ENCODE measurements around the gene ARL15. TPM values are rescaled to one million over a fixed set of nuclear protein-coding genes. Genes with fewer than 3 reads are reported as not detected.

The ARL15 gene
- total RNA-seq, 1 donor from 2014 or later = 52.6 TPM

DNA sequence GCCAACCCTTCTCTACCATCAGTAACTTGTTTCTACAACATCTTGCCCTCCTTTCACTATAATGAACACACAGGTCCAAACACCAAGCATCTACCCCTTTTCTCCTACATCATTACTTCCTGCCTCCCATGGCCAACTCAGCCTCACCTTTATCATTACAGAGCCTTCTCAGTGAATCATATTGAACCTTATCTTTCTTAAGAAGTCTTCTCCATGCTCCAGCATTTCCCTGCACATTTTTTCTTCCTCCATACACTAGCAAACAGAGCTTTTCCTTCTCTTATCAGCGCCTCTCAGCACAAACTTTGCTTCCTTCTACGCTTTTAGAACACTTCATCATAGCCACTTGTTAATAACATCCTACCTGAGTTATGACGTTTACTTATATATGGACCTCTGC is 148.2 kb downstream of the ARL15 start:
- no peak for DNase-seq (ENCODE audit: low read depth, low spot score)

DNA sequence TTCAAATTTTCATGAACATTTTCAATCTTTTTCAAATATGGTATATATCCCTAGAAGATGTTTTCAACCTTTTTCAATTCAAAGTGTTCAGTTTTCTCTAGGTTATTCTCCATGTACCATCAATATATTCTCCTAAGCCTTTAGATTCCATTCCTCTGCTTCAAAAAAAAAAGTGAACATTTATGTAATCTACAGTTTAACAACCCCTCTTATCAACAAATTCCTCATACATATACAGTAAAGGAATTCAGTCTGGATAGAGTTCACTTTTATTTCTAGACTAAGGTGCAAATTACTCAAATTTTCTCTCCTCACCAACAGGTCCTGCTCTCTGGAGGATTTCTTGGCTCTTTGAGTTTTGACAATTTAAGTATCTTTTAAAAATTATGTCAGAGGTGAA is 150.0 kb downstream of the ARL15 start:
- DNase-seq (ENCODE audit: low read depth, low spot score) = no peak

DNA sequence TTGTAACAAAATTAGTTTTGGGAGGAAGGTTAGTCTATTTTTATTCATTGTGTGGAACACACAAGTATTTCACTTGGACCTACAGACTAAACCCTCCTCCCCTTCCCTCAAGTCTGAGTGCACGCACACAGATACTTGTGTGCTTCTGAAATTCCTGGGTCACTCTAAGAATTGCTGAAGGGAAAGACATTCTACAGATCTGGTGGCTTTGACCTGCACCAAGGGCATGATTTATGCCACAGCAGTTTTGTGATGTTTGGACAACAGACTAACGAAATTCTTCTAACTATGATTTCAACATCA is 150.5 kb downstream of the ARL15 start:
- no peak for DNase-seq (ENCODE audit: low read depth, low spot score)

DNA sequence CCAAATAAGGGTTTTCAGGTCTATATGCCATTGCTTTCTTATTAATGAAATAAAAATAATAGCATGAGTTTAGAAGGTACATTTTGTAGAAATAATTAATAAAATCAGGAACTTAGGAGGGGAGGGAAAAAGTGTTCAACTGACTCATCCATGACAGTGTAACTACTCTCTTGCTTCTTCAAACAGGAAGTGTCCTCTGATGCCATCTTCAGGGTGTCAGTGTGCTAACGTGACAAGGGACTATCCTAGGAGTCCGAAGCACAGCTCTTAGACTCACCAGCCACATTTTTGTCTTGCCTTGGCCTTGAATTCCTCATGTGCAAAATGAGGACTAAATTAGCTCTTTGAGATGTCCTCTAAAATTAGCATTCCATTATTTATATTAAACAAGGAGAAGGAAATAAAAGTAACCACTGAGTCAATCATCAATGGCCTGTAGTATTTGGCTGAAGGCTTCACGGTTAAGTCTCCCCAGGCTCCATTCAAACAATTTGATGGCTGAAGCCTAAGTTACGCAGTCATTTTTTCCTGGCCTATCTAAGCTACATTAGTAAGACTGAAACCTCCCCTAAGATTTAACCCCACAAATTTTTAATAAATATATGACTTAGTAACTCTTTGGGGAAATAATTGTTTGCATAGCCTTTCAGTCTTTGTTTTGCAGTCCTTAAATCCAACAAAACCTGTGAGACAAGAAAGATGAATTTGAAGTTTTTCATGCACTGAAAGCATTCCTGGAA is 151.1 kb downstream of the ARL15 start:
- DNase-seq (ENCODE audit: low read depth, low spot score) = no peak

- DNase-seq (ENCODE audit: low read depth, low spot score) = no peak
These were observed 153.8 kb downstream of the ARL15 start for GRCh38 chr5:54156577-54156976.

- no peak for DNase-seq (ENCODE audit: low read depth, low spot score)
These were observed 159.5 kb downstream of the ARL15 start for GRCh38 chr5:54150841-54151240.

GRCh38 chr5:54148858-54149257 is 161.5 kb downstream of the ARL15 start:
- no peak for DNase-seq (ENCODE audit: low read depth, low spot score)

- DNase-seq (ENCODE audit: low read depth, low spot score) = no peak
These were observed 162.1 kb downstream of the ARL15 start for GRCh38 chr5:54148067-54148845.

DNA sequence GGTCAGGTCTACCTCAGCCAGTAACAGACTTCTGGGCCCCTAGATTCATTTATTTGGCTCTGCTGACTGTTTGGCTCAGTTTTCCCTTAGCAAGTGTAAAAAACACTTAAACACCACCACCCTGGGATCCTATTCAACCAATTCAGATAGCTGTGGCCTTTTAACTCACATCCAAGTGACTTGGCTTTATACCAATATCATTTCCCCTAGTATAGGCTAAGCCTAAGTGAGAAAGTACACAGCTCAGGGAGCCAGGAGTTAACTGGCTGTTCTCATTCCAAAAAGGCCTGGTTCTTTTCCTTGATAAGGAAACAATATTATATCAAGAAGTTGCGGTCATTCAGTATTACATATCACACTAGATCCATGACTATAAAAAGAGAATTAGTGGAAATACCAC is 163.5 kb downstream of the ARL15 start:
- DNase-seq (ENCODE audit: low read depth, low spot score) = no peak

GRCh38 chr5:54146390-54146789 is 164.0 kb downstream of the ARL15 start:
- DNase-seq (ENCODE audit: low read depth, low spot score) = no peak

- DNase-seq (ENCODE audit: low read depth, low spot score) = no peak
These were observed 170.0 kb downstream of the ARL15 start for GRCh38 chr5:54140247-54140840.

DNA sequence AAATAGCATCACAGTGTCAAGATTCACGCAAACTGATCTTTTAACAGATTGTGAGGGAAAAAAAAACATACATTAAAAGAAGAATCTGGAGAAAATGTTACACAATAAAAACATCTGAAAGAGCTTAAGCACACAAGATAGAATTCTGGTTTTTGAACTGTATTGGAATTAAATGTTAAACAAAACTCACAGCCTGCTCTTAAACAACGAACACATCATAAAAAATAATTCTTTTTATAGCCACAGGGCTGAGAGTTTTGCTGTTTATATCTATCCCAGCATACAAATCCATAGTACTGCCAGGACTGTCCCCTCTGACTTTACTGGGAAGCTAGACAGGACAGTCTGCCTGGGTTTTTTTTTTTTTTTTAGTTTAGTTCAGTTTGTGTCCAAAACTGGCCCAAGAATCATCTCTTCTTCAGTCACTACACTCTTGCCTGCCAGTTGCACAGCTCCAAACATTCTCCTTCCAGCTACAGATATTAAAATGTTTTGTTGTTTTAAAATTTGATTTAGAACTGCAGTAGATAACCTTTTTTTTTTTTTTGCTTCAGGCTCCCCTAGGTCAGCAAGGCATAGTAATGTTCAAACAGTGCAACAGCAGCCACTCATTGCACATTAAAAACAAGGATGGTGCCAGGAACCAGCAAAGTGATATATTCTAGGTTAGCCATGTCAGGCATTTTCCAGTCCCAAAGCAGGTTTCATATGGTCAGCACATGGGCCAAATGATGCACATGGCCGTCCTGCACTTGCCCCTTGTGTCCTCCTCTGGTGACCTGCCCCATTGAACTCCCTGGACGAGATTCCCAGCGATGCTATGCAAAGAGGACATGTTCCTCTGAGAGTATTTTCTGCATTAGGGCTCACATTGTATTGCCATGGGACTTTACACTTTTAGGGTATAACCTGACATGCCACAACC is 173.6 kb downstream of the ARL15 start:
- no peak for DNase-seq (ENCODE audit: low read depth, low spot score)

DNA sequence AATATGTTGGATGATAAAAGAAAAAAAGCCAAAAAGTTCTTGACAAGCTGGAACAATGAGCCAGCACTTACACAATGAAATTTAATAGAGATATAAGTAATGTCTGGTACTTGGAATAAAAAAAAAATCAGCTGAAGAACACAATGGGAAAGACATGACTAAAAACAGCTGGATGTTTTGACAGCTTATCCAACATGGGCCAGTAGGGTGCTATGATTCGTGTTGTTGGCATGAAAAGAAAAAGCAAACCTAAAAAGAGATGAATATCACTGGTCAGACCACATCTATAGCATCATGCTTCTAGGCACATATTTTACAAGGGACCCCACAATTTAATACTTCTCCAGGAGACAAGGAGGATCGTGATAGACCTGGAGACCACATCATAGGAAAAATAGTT is 175.3 kb downstream of the ARL15 start:
- no peak for DNase-seq (ENCODE audit: low read depth, low spot score)

GRCh38 chr5:54133917-54134316 is 176.5 kb downstream of the ARL15 start:
- DNase-seq (ENCODE audit: low read depth, low spot score) = no peak

GRCh38 chr5:54120473-54120872 is 189.9 kb downstream of the ARL15 start:
- DNase-seq (ENCODE audit: low read depth, low spot score) = no peak

DNA sequence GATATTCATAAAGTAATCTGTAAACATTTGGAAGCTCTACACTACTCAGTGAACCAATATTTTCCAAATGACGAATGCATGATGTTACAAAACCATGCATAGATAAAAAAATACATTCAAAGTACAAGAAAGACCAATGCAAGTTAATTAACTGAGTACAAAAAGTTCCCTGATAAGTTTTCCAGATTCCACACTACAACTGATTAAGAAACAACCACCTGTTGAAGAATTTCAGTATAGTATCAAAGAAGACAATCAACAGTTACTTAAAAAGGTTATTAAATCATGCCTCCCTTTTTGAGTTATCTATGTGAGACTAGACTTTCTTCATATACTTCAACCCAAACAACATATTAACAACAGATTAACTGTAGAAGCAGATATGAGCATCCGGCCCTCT is 192.4 kb downstream of the ARL15 start:
- DNase-seq (ENCODE audit: low read depth, low spot score) = no peak

DNA sequence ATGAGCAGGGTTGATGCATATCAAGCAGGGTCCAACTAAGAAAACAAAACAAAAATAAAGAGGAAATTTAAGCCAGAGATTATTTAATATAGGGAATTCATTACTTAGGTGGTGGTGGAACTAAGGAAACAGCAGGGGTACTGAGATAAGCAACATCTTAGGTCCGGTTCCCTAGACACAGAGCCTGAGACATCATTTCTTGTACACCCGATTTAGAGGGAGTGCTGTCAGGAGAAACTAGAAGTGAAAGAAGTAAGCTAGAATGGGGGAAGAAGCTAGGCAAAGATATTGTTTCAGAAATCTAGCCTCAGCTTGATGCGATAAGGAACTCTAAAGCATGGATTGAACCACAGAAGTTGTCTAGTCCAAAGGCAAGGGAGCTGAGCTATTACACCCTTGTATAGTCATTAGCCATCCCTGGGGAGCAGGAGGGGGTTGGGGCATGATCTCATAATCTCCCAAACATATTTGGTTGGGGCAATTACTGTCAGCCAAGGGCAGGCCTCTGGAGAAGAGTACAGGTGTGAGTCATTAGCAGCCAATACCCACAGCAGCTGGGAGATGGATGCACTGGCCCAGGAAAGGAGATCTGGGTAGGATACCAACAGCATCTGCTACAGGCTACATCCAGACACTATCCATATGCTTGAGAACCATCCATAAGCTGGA is 194.5 kb downstream of the ARL15 start:
- no peak for DNase-seq (ENCODE audit: low read depth, low spot score)

DNA sequence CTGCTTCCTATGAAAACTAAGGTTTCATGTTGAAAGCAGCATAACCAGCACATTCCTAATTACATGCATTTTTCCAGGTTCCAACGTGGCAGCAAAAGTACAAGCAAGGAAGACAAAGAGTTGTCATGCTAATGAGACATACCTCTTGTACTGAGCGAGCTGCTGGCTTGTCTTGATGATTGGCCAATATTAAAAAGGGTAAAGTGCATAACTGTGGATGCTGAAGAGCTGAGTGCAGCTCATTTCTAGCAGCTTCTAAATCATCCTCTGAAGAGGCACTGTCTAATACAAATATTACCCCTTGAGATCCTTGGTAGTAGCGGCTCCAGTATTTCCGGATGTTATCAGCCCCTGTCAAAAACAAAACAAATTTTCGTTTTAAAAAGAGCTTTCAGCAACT is 197.3 kb downstream of the ARL15 start:
- DNase-seq (ENCODE audit: low read depth, low spot score) = no peak

- no peak for DNase-seq (ENCODE audit: low read depth, low spot score)
These were observed 200.6 kb downstream of the ARL15 start for GRCh38 chr5:54109626-54110330.

- no peak for DNase-seq (ENCODE audit: low read depth, low spot score)
These were observed 202.2 kb downstream of the ARL15 start for GRCh38 chr5:54108136-54108535.

DNA sequence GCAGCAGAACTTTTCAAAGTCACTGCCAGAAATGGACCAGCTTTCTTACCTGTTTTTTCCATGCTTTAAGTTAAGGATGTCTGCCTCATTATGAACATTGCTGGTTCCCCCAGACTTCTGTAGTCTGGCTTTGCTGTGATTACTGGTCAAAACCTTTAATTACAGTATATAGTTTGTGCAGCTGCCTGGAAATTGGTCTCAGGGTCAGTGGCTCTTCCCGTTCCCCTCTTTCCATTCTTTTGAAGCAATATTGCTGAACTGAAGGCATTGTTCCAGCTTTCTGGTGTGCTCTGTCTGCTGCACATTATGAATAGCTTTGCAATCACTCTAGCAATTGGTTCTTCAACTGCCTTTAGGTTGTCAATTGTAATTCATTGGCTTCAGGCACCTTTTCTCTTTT is 206.5 kb downstream of the ARL15 start:
- no peak for DNase-seq (ENCODE audit: low read depth, low spot score)

All from pulmonary artery endothelial cell (primary cell).